Panc1 (cell line): ENCODE data around the gene CCDC197. TPM values are rescaled to one million over a fixed set of nuclear protein-coding genes. Genes with fewer than 3 reads are reported as not detected.

Source experiments
- ATAC-seq: fragments of 200-7000 bp; cut with Tn5 transposase; 2 replicates; pipeline ENCODE4 v1.9.1; 2020; ENCODE audit warnings: mild to moderate bottlenecking, moderate library complexity
- BruUV-seq: library from RNA; stranded (reverse); fragments of 400-500 nt; replicated peaks from 2 replicates; lab custom pipeline; 2021; lab: Mats Ljungman, UMichigan
- CTCF ChIA-PET: fragments of 300-600 bp; sonication (Branson Sonifier 250); formaldehyde crosslinking; loops from one replicate; lab custom pipeline; 2022; ENCODE audit warnings: antibody characterized with exemption; lab: Charles Lee
- POLR2A ChIA-PET: fragments of 300-600 bp; sonication (Branson Sonifier 250); formaldehyde crosslinking; loops from one replicate; lab custom pipeline; 2022; ENCODE audit warnings: antibody characterized with exemption; lab: Charles Lee
- DNase-seq: peaks from one replicate; pipeline ENCODE4 v3.0.0-alpha.2; 2010; ENCODE audit warnings: low read depth, low spot score
- H3K27ac ChIP-seq: 2 replicates; pipeline ENCODE4 v1.5.1; 2011; ENCODE audit warnings: mild to moderate bottlenecking, low read length, inconsistent platforms
- H3K27me3 ChIP-seq: fragments of 200-500 bp; sonication (Bioruptor generic); 2 replicates; pipeline ENCODE4 v1.6.0; 2014; ENCODE audit warnings: low read length, inconsistent platforms; ENCODE audit not compliant: control insufficient read depth, insufficient read depth
- H3K36me3 ChIP-seq: fragments of 200-500 bp; sonication (Bioruptor generic); 2 replicates; pipeline ENCODE4 v1.5.1; 2014; ENCODE audit warnings: inconsistent platforms, mild to moderate bottlenecking, low read length, moderate library complexity; ENCODE audit not compliant: control insufficient read depth, insufficient read depth
- H3K4me1 ChIP-seq: 2 replicates; pipeline ENCODE4 v1.5.1; 2011; ENCODE audit warnings: inconsistent platforms, mild to moderate bottlenecking, low read length, moderate library complexity; ENCODE audit not compliant: control insufficient read depth, insufficient read depth
- H3K4me3 ChIP-seq, 2 experiments: 2 replicates each; pipeline ENCODE4 v1.5.1; 2011 to 2012; ENCODE audit warnings: low read depth in 2 of 2, low read length in 2 of 2, mild to moderate bottlenecking in 2 of 2, inconsistent platforms in 1 of 2, moderate library complexity in 1 of 2
- H3K9me3 ChIP-seq: fragments of 200-500 bp; sonication (Bioruptor generic); 2 replicates; pipeline ENCODE4 v1.5.1; 2014; ENCODE audit warnings: low read depth, mild to moderate bottlenecking, inconsistent platforms, low read length, moderate library complexity; ENCODE audit not compliant: control insufficient read depth, insufficient read depth
- POLR2AphosphoS5 ChIP-seq: IDR thresholded peaks from 2 replicates; pipeline ENCODE4 v1.6.1; 2012; ENCODE audit warnings: mild to moderate bottlenecking, low read depth, low read length, moderate library complexity
- SIN3A ChIP-seq: IDR thresholded peaks from 2 replicates; pipeline ENCODE4 v1.6.1; 2012; ENCODE audit warnings: low read depth, mild to moderate bottlenecking, low read length, moderate library complexity, borderline replicate concordance; ENCODE audit not compliant: insufficient read depth
- TCF7L2 ChIP-seq: IDR thresholded peaks from 2 replicates; pipeline ENCODE4 v1.6.1; 2011; ENCODE audit warnings: mild to moderate bottlenecking, low read depth, low read length, inconsistent platforms
- in situ Hi-C: cut with HindIII; loops from 2 replicates; pipeline ENCODE4 v1.10.0; 2016; ENCODE audit warnings: low sequenced_read_pairs, low pct_unique_long_range_greater_than_20kb
- intact Hi-C: fragments of 100-400 bp; cut with micrococcal nuclease; formaldehyde crosslinking; loops from one replicate; pipeline ENCODE4 v1.10.0; 2022; ENCODE audit not compliant: unreplicated experiment
- total RNA-seq: library from RNA; stranded (reverse); gene quantifications from one replicate; pipeline ENCODE4 v1.2.1, GENCODE V29; 2021; ENCODE audit not compliant: unreplicated experiment
- TF ChIP-seq, protein P1 (sequence below), 2 experiments: IDR thresholded peaks; 2 replicates each; pipeline ENCODE4 v1.6.1; 2011 to 2012; ENCODE audit warnings: low read depth in 2 of 2, control low read depth in 1 of 2, low read length in 1 of 2, mild to moderate bottlenecking in 1 of 2, moderate library complexity in 1 of 2; ENCODE audit not compliant: insufficient read depth in 1 of 2
- TF ChIP-seq, protein P2 (sequence below): fragments of 450-650 bp; IDR thresholded peaks from 2 replicates; pipeline ENCODE4 v1.5.1; 2017; ENCODE audit warnings: mild to moderate bottlenecking

Gene CCDC197
- total RNA-seq, 1 experiment from 2014 or later, result not detected

DNA sequence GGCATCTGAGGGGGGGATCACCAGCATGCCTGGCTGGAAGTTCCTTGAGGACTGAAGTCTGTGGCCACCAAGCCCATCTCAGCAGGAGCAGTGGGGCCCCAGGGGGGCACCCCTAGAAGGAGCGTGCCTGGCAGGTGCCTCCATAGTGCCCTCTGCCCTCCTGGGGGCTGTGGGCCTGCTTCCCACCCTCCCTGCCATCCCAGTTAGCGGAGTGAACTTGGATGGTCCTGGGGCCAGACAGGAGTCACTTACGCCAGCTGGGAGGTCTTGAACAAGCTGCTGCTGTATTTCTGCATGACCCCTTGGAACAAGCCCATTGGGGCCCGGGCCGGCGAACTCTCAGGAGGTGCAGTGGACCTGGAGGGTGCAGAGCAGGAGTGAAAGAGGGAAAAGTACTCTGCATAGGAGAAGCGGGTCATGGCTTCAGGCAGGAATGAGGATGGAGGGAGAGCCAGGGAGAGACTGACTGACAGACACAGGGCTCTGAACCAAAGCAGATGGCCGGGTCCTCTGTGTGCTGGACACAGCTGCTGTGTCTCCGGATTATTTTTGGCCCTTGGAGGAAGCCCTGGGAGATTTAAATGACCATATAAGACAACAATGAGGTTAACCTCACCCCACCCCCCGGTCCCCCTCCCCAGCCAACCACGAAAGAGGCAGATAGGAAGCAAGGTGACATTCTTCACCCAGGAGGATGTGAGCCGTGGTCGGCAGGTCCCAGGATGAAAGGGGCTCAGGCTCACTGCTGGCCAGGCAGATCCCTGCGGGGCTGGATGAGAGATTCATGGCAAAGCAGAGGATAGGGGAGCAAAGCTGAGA is 40.4 kb upstream of the CCDC197 start:
- ChIA-PET CTCF (interaction anchor here (0.6 kb wide), 1 partner anchor 477 kb away, joined by 7 read pairs; no protein-coding TSS in a partner anchor), POLR2A (no interaction called here)
- no TSS peak for BruUV-seq
- in situ Hi-C loops, result no loop called here
- Histone ChIP-seq H3K4me1 (peaks cover 38% of the 10 kb centered on the region), H3K4me3 (no peak overlapping the region), H3K27ac (no peak overlapping the region), H3K36me3 (no peaks in the 10 kb centered on the region), H3K9me3 (no peaks in the 10 kb centered on the region), H3K27me3 (no peaks in the 10 kb centered on the region)
- no peak for ATAC-seq
- TF ChIP-seq, protein P1, sequence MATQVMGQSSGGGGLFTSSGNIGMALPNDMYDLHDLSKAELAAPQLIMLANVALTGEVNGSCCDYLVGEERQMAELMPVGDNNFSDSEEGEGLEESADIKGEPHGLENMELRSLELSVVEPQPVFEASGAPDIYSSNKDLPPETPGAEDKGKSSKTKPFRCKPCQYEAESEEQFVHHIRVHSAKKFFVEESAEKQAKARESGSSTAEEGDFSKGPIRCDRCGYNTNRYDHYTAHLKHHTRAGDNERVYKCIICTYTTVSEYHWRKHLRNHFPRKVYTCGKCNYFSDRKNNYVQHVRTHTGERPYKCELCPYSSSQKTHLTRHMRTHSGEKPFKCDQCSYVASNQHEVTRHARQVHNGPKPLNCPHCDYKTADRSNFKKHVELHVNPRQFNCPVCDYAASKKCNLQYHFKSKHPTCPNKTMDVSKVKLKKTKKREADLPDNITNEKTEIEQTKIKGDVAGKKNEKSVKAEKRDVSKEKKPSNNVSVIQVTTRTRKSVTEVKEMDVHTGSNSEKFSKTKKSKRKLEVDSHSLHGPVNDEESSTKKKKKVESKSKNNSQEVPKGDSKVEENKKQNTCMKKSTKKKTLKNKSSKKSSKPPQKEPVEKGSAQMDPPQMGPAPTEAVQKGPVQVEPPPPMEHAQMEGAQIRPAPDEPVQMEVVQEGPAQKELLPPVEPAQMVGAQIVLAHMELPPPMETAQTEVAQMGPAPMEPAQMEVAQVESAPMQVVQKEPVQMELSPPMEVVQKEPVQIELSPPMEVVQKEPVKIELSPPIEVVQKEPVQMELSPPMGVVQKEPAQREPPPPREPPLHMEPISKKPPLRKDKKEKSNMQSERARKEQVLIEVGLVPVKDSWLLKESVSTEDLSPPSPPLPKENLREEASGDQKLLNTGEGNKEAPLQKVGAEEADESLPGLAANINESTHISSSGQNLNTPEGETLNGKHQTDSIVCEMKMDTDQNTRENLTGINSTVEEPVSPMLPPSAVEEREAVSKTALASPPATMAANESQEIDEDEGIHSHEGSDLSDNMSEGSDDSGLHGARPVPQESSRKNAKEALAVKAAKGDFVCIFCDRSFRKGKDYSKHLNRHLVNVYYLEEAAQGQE (IDR thresholded peaks at IDR 0.05; ENCODE audit: insufficient read depth in 1 of 2, low read depth in 2 of 2, low read length in 1 of 2), result no peak
- no peak for TF ChIP-seq SIN3A
- TF ChIP-seq, protein P2, sequence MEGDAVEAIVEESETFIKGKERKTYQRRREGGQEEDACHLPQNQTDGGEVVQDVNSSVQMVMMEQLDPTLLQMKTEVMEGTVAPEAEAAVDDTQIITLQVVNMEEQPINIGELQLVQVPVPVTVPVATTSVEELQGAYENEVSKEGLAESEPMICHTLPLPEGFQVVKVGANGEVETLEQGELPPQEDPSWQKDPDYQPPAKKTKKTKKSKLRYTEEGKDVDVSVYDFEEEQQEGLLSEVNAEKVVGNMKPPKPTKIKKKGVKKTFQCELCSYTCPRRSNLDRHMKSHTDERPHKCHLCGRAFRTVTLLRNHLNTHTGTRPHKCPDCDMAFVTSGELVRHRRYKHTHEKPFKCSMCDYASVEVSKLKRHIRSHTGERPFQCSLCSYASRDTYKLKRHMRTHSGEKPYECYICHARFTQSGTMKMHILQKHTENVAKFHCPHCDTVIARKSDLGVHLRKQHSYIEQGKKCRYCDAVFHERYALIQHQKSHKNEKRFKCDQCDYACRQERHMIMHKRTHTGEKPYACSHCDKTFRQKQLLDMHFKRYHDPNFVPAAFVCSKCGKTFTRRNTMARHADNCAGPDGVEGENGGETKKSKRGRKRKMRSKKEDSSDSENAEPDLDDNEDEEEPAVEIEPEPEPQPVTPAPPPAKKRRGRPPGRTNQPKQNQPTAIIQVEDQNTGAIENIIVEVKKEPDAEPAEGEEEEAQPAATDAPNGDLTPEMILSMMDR, result no peak
- no peak for TF ChIP-seq POLR2AphosphoS5
- TF ChIP-seq TCF7L2, result no peak
- DNase-seq, result no peak
- intact Hi-C loops, result no loop called here

DNA sequence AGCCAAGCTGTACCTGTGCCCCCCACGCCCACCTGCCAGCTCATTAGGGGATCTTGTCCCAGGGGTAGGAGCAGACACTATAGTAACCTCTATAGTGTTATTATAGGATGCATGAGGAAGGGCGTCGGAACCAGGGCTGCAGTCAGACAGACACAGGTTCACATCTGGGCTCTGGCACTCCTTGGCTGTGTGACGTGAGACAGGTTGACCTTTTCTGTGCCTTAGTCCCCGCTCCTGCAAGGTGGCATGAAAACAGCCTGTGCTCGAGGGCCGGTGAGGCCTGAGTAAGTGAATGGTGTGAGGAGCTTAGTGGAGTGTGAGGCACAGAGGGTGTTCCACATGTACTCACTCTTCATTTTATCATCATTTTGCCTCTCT is 39.8 kb upstream of the CCDC197 start:
- BruUV-seq, result no TSS peak
- Histone ChIP-seq H3K4me1 (peaks cover 36% of the 10 kb centered on the region), H3K4me3 (no peak overlapping the region), H3K9me3 (no peaks in the 10 kb centered on the region), H3K27ac (0 out of 2 replicates have a peak overlapping the region, but pooled peaks have one; percentile 12), H3K27me3 (no peaks in the 10 kb centered on the region), H3K36me3 (no peaks in the 10 kb centered on the region)
- ChIA-PET POLR2A (no interaction called here), CTCF (no interaction called here)
- TF ChIP-seq SIN3A, result no peak
- TF ChIP-seq, protein P1 (IDR thresholded peaks at IDR 0.05; ENCODE audit: insufficient read depth in 1 of 2, low read depth in 2 of 2, low read length in 1 of 2), result no peak
- TF ChIP-seq, protein P2, result no peak
- no peak for TF ChIP-seq TCF7L2
- in situ Hi-C loops (no loop called here), intact Hi-C loops (no loop called here)
- no peak for ATAC-seq
- no peak for DNase-seq
